Nephron (organoid): ENCODE results near the gene HMBS.

Experiments
- H3K27ac Mint-ChIP-seq, 3 experiments: 2 replicates each; pipeline ENCODE4 v1.8.0; 2020; ENCODE audit warnings: mixed read lengths in 3 of 3, mild to moderate bottlenecking in 2 of 3, moderate library complexity in 1 of 3
- H3K27me3 Mint-ChIP-seq: 2 replicates; pipeline ENCODE4 v1.8.0; 2021; ENCODE audit warnings: low read depth, mild to moderate bottlenecking, moderate library complexity, mixed read lengths
- H3K36me3 Mint-ChIP-seq: 2 replicates; pipeline ENCODE4 v1.8.0; 2020; ENCODE audit warnings: low read depth, mixed read lengths
- H3K4me1 Mint-ChIP-seq: 2 replicates; pipeline ENCODE4 v1.8.0; 2020; ENCODE audit warnings: mixed read lengths
- H3K4me3 Mint-ChIP-seq, 3 experiments: 2 replicates each; pipeline ENCODE4 v1.8.0; 2020; ENCODE audit warnings: mild to moderate bottlenecking in 3 of 3, mixed read lengths in 3 of 3, moderate library complexity in 2 of 3
- H3K9me3 Mint-ChIP-seq: 2 replicates; pipeline ENCODE4 v1.8.0; 2020; ENCODE audit warnings: mixed read lengths
- TF ChIP-seq, protein P1 (sequence below), 3 experiments: fragments of 200-600 bp; sonication (generic); IDR thresholded peaks; one replicate each; pipeline ENCODE4 v1.5.0; 2021; ENCODE audit warnings: antibody characterized with exemption in 3 of 3; ENCODE audit not compliant: unreplicated experiment in 3 of 3

HMBS gene

DNA sequence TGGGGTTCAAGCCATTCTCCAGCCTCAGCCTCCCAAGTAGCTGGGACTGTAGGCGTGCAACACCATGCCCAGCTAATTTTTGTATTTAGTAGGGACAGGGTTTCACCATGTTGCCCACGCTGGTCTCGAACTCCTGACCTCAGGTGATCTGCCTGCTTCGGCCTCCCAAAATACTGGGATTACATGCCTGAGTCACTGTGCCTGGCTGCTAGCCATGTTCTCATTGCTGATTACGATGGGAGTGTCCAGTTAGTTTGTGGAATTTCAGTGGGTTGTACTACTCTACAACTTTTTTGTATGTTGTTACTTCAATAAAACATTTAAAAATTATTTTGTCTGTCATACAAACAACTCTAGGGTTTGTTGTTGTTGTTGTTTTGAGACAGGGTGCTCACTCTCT lies 21.9 kb upstream of the HMBS start:
- TF ChIP-seq, protein P1, sequence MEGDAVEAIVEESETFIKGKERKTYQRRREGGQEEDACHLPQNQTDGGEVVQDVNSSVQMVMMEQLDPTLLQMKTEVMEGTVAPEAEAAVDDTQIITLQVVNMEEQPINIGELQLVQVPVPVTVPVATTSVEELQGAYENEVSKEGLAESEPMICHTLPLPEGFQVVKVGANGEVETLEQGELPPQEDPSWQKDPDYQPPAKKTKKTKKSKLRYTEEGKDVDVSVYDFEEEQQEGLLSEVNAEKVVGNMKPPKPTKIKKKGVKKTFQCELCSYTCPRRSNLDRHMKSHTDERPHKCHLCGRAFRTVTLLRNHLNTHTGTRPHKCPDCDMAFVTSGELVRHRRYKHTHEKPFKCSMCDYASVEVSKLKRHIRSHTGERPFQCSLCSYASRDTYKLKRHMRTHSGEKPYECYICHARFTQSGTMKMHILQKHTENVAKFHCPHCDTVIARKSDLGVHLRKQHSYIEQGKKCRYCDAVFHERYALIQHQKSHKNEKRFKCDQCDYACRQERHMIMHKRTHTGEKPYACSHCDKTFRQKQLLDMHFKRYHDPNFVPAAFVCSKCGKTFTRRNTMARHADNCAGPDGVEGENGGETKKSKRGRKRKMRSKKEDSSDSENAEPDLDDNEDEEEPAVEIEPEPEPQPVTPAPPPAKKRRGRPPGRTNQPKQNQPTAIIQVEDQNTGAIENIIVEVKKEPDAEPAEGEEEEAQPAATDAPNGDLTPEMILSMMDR (IDR thresholded peaks at IDR 0.05; ENCODE audit: unreplicated experiment in 3 of 3): no peak
- no peaks in the 10 kb centered on the region for H3K36me3 Mint-ChIP-seq
- no peak overlapping the region for H3K4me3 Mint-ChIP-seq
- H3K9me3 Mint-ChIP-seq: no peaks in the 10 kb centered on the region
- no peak overlapping the region for H3K27ac Mint-ChIP-seq
- H3K4me1 Mint-ChIP-seq: peaks cover 29% of the 10 kb centered on the region
- H3K27me3 Mint-ChIP-seq: no peaks in the 10 kb centered on the region

DNA sequence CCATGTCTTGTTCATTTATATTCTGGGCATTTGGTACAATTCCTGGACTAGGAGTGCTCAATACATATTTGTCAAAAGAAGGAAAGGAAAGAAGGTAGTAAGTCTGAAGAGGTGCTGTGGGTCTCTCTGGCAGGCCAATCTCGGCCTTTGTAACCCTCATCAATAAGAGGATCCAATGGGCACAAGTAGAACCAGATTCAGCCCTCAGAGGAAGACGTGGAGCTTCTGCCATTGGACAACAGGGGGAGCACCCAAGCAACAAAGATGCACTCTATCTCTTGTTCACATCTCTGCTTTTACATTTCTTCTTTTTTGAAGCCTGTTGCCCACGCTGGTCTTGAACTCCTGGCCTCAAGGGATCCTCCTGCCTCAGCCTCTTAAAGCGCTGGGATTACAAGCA lies 19.3 kb upstream of the HMBS start:
- H3K4me1 Mint-ChIP-seq: peaks cover 30% of the 10 kb centered on the region
- no peaks in the 10 kb centered on the region for H3K9me3 Mint-ChIP-seq
- no peak overlapping the region for H3K27ac Mint-ChIP-seq
- H3K4me3 Mint-ChIP-seq: peak overlapping the region; percentile 8 to 79 (median 74)
- TF ChIP-seq, protein P1 (IDR thresholded peaks at IDR 0.05; ENCODE audit: unreplicated experiment in 3 of 3): peak in 1 of 3 experiments; percentile 27
- no peaks in the 10 kb centered on the region for H3K27me3 Mint-ChIP-seq
- peaks cover 11% of the 10 kb centered on the region for H3K36me3 Mint-ChIP-seq

DNA sequence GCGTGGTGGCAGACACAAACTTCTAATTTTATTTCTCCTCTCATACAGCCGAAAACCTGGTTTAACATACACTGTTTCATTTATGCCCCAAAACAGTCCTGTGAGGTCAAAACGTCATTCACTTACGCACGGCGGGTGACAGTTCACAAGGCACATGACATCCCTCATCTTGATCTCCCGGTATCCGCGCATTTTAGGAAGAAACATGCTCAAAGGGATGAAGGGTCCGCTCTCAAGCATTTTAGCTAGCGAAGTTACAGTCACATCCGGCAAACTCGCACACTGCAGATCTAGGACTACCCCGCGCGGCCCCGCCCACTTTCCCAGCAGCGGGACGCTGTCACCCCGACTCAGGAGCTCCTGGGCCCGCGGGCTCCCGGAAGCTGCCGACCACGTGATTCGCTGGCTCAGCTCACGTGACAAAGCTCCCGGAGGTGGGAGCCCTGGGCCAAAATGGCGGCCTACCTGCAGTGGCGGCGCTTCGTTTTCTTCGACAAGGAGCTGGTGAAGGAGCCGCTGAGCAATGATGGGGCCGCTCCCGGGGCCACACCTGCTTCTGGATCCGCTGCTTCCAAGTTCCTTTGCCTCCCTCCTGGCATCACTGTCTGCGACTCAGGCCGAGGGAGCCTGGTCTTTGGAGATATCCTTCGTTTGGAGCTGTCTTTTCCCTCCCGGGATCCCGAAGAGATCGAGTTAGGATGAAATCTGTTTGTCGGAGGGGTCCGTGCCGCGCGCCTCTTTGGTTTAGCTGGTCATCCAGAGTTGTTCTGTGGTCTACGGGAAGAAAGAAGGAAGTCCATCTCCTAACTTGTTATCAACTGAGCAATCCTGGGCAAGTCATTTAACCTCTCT lies 17.1 kb upstream of the HMBS start, which contains the start of gene VPS11:
Gene VPS11, plus strand, starts transcription at position 448 of the 852 bp plus-strand sequence. Its CDS starts 6 bp downstream, at position 454.
- H3K36me3 Mint-ChIP-seq: peaks cover 22% of the 10 kb centered on the region
- H3K4me1 Mint-ChIP-seq: peaks cover 25% of the 10 kb centered on the region
- peak within 1 kb of the TSS; percentile 90 to 99 (median 99) for H3K4me3 Mint-ChIP-seq
- H3K27ac Mint-ChIP-seq: peak within 1 kb of the TSS; percentile 77 to 95 (median 92)
- TF ChIP-seq, protein P1 (IDR thresholded peaks at IDR 0.05; ENCODE audit: unreplicated experiment in 3 of 3): no peak
- H3K9me3 Mint-ChIP-seq: no peaks in the 10 kb centered on the region
- no peaks in the 10 kb centered on the region for H3K27me3 Mint-ChIP-seq

DNA sequence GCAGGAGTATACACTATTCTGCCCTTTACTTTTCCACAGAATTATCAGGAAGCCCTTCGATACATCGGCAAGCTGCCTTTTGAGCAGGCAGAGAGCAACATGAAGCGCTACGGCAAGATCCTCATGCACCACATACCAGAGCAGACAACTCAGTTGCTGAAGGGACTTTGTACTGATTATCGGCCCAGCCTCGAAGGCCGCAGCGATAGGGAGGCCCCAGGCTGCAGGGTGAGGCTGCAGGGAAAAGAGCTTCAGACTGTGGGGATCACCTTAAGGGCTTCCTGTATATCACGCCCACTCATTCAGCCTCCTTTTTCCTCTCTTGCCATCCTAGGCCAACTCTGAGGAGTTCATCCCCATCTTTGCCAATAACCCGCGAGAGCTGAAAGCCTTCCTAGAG lies 6.8 kb upstream of the HMBS start:
- Mint-ChIP-seq H3K27ac (no peak overlapping the region), H3K4me3 (no peak overlapping the region), H3K36me3 (peaks cover 59% of the 10 kb centered on the region), H3K9me3 (no peaks in the 10 kb centered on the region), H3K4me1 (no peaks in the 10 kb centered on the region), H3K27me3 (no peaks in the 10 kb centered on the region)
- TF ChIP-seq, protein P1 (IDR thresholded peaks at IDR 0.05; ENCODE audit: unreplicated experiment in 3 of 3): no peak

DNA sequence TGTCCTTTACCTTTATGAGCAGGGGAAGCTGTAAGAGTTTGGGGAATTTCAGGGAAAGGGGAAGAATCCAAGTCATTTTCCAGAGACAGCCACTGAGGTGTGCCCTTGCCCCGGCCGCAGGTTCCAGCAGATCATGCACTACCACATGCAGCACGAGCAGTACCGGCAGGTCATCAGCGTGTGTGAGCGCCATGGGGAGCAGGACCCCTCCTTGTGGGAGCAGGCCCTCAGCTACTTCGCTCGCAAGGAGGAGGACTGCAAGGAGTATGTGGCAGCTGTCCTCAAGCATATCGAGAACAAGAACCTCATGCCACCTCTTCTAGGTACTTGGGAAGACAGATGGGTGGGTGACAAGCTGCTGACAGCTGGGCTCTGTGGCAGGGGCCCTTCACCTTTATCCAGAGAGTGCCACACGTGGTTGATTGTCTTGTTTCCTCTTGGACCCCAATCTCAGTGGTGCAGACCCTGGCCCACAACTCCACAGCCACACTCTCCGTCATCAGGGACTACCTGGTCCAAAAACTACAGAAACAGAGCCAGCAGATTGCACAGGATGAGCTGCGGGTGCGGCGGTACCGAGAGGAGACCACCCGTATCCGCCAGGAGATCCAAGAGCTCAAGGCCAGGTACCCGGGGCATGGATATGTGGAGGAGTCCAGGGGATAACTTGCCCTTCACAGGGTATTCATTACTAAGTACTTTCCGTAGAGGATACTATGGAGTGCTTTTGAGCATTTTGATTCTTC lies 5.8 kb upstream of the HMBS start:
- TF ChIP-seq, protein P1 (IDR thresholded peaks at IDR 0.05; ENCODE audit: unreplicated experiment in 3 of 3): no peak
- Mint-ChIP-seq H3K27ac (no peak overlapping the region), H3K4me1 (no peaks in the 10 kb centered on the region), H3K9me3 (no peaks in the 10 kb centered on the region), H3K27me3 (no peaks in the 10 kb centered on the region), H3K4me3 (no peak overlapping the region), H3K36me3 (peaks cover 51% of the 10 kb centered on the region)
